Neutrophil (primary cell): Measurements from ENCODE around the gene SH3BGRL3.
"Not testable (repeated sequence)": the region's sequence is repeated elsewhere in the genome, so short reads cannot be mapped to it uniquely, and the experiment has no call there.

Experiments
- H3K27ac ChIP-seq: fragments of 200-600 bp; sonication (generic); 2 replicates; pipeline ENCODE4 v1.5.1; 2016; ENCODE audit warnings: mild to moderate bottlenecking, moderate library complexity
- H3K27me3 ChIP-seq: fragments of 200-600 bp; sonication (generic); 2 replicates; pipeline ENCODE4 v1.6.0; 2016; ENCODE audit warnings: mild to moderate bottlenecking
- H3K36me3 ChIP-seq: fragments of 200-600 bp; sonication (generic); 2 replicates; pipeline ENCODE4 v1.5.1; 2017
- H3K4me1 ChIP-seq, 2 experiments: fragments of 200-600 bp in 1 of 2; sonication (generic) in 1 of 2; 1 replicate in 1 of 2; 2 replicates in 1 of 2; pipeline versions ENCODE4 v1.5.1 to v1.6.1; 2013 to 2016; ENCODE audit warnings: low read depth in 1 of 2, low read length in 1 of 2, mild to moderate bottlenecking in 1 of 2, moderate library complexity in 1 of 2; ENCODE audit not compliant: control insufficient read depth in 1 of 2, insufficient read depth in 1 of 2
- H3K4me3 ChIP-seq, 2 experiments: fragments of 200-600 bp in 1 of 2; sonication (generic) in 1 of 2; 1 replicate in 1 of 2; 2 replicates in 1 of 2; pipeline ENCODE4 v1.5.1; 2013 to 2016; ENCODE audit warnings: low read depth in 1 of 2, low read length in 1 of 2, mild to moderate bottlenecking in 1 of 2, moderate library complexity in 1 of 2
- H3K9me3 ChIP-seq: fragments of 200-600 bp; sonication (generic); 2 replicates; pipeline ENCODE4 v1.5.1; 2016
- CTCF ChIP-seq: fragments of 200-600 bp; sonication (generic); IDR thresholded peaks from 2 replicates; pipeline ENCODE4 v1.5.1; 2016; ENCODE audit warnings: antibody characterized with exemption

Gene SH3BGRL3

GRCh38 chr1:26305667-26306289, 25.9 kb downstream of the SH3BGRL3 start:
- Histone ChIP-seq H3K9me3 (no peaks in the 10 kb centered on the region), H3K4me1 (peaks cover 50 to 52% of the 10 kb centered on the region in 2 experiments), H3K27ac (peak overlapping the region; percentile 91), H3K4me3 (peak overlapping the region; percentile 82 to 89), H3K36me3 (no peaks in the 10 kb centered on the region), H3K27me3 (no peaks in the 10 kb centered on the region)
- TF ChIP-seq CTCF: no peak

- no peaks in the 10 kb centered on the region for H3K9me3 ChIP-seq
- TF ChIP-seq CTCF: peak; percentile 29
- no peaks in the 10 kb centered on the region for H3K36me3 ChIP-seq
- H3K4me1 ChIP-seq: peaks cover 50 to 52% of the 10 kb centered on the region in 2 experiments
- H3K4me3 ChIP-seq: peak within 1 kb of the TSS; percentile 82 to 89
- no peaks in the 10 kb centered on the region for H3K27me3 ChIP-seq
- H3K27ac ChIP-seq: peak within 1 kb of the TSS; percentile 91
Measured at GRCh38 chr1:26306290-26307229, 26.7 kb downstream of the SH3BGRL3 start, which contains the start of gene UBXN11. TSS of gene UBXN11 (minus strand) at chr1:26306636. CDS start at chr1:26302883, 3,753 bp downstream.

GRCh38 chr1:26307363-26307781, 27.5 kb downstream of the SH3BGRL3 start:
- Histone ChIP-seq H3K27me3 (no peaks in the 10 kb centered on the region), H3K4me3 (peak overlapping the region; percentile 82 to 89), H3K9me3 (no peaks in the 10 kb centered on the region), H3K4me1 (peaks cover 50 to 52% of the 10 kb centered on the region in 2 experiments), H3K36me3 (no peaks in the 10 kb centered on the region), H3K27ac (peak overlapping the region; percentile 91)
- TF ChIP-seq CTCF: no peak

- H3K36me3 ChIP-seq, H3K27me3 ChIP-seq, H3K9me3 ChIP-seq: not testable (repeated sequence)
- Histone ChIP-seq H3K4me1 (peaks cover 50 to 52% of the 10 kb centered on the region in 2 experiments), H3K27ac (peak overlapping the region; percentile 91), H3K4me3 (peak overlapping the region; percentile 13 to 82)
Measured at GRCh38 chr1:26307966-26308899, 28.3 kb downstream of the SH3BGRL3 start.

- H3K36me3 ChIP-seq: no peaks in the 10 kb centered on the region
- TF ChIP-seq CTCF: no peak
- no peak overlapping the region for H3K4me3 ChIP-seq
- H3K9me3 ChIP-seq: no peaks in the 10 kb centered on the region
- no peaks in the 10 kb centered on the region for H3K27me3 ChIP-seq
- H3K4me1 ChIP-seq: peaks cover 52 to 53% of the 10 kb centered on the region in 2 experiments
- H3K27ac ChIP-seq: peak overlapping the region; percentile 74
Measured at GRCh38 chr1:26314501-26314900, 34.6 kb downstream of the SH3BGRL3 start.
